ENCODE data around the gene PRICKLE4. TPM values are rescaled to one million over a fixed set of nuclear protein-coding genes. Genes with fewer than 3 reads are reported as not detected.

PRICKLE4 gene
- total and polyA plus RNA-seq, 2 of the 4 experiments (the other 2 are of a cell fraction), result 0.72 TPM; not detected in 1

DNA sequence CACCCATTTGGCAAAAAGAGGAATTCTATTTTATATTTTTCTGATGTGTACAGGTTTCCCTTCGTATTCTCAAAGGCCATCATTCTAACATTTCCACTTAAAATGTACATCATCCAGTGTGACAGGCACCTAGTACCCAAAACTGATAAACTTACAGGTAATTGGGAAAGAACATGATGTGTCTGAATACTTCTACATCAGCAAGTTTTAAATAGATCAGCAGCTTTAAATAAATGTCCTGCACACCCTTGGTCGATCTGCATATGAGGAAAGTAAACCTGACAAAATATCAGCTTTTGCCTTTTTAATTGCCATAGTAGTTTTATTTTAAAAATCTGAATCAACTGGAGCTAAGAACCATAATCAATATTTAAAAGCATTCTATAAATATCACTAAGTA, 33.4 kb downstream of the PRICKLE4 start:
- in situ Hi-C loops (cut with MboI; ENCODE audit: low sequenced_read_pairs), result no loop called here
- dilution Hi-C loops (cut with HindIII; ENCODE audit: low sequenced_read_pairs, unreplicated experiment), result no loop called here

More for the DNA sequence above, 33.4 kb downstream of the PRICKLE4 start:
- H3K23ac ChIP-seq (ENCODE audit: low read depth, low read length), result no peak overlapping the region
- ChIA-PET POLR2A (ENCODE audit: unreplicated experiment) (no interaction called here), CTCF (no interaction called here)
- WGBS, 2 experiments (ENCODE audit: extremely low coverage in 2 of 2, insufficient read length in 1 of 2), result no CpG with 5 or more reads among the region's 2 CpGs
- H2AFZ ChIP-seq (replicated peaks; ENCODE audit: low read length, poor library complexity), result no peak overlapping the region
- no peak overlapping the region for H4K91ac ChIP-seq (ENCODE audit: insufficient read depth, low read depth, low read length)
- no peak overlapping the region for H3K4me2 ChIP-seq (ENCODE audit: low read depth, low read length)
- H3K9ac ChIP-seq (ENCODE audit: low read depth, low read length), result no peak overlapping the region
- no peak overlapping the region for H2AK9ac ChIP-seq (replicated peaks; ENCODE audit: low read depth, low read length, poor library complexity)
- no peak overlapping the region for H2AK5ac ChIP-seq (ENCODE audit: low read depth, low read length)
- no peaks in the 10 kb centered on the region for H3K27me3 ChIP-seq (ENCODE audit: control insufficient read depth, insufficient read depth, low read length)
- no peak overlapping the region for H3K56ac ChIP-seq (ENCODE audit: extremely low read depth, insufficient read depth, low read length)
- no peak overlapping the region for H3K4ac ChIP-seq (ENCODE audit: low read depth, low read length)
- no peaks in the 10 kb centered on the region for H3K4me1 ChIP-seq (ENCODE audit: control insufficient read depth, insufficient read depth, low read length)
- H3K9me1 ChIP-seq (ENCODE audit: insufficient read depth, low read length), result no peaks in the 10 kb centered on the region
- no peak overlapping the region for H4K5ac ChIP-seq (ENCODE audit: low read depth, low read length)
- H4K20me1 ChIP-seq (ENCODE audit: insufficient read depth, low read length), result no peaks in the 10 kb centered on the region
- intact Hi-C loops (cut with micrococcal nuclease), result no loop called here
- no peak overlapping the region for H4K8ac ChIP-seq (ENCODE audit: low read depth in 2 of 2, low read length in 2 of 2)
- DNase-seq, result no peak
- no peak overlapping the region for H2BK120ac ChIP-seq (ENCODE audit: low read depth, low read length)
- no peak overlapping the region for H3K27ac ChIP-seq (ENCODE audit: insufficient read depth, low read length)
- no peak overlapping the region for H3K14ac ChIP-seq (replicated peaks; ENCODE audit: low read depth, low read length)
- no peak for ATAC-seq (ENCODE audit: low read depth)
- H3K4me3 ChIP-seq (ENCODE audit: insufficient read depth, low read depth, low read length), result no peak overlapping the region
- TF ChIP-seq CEBPB (IDR thresholded peaks at IDR 0.05; ENCODE audit: low read depth, low read length) (no peak), NFE2L2 (IDR thresholded peaks at IDR 0.05; ENCODE audit: low read depth, low read length) (no peak), SMC3 (IDR thresholded peaks at IDR 0.05; ENCODE audit: low read depth, low read length) (no peak), RAD21 (IDR thresholded peaks at IDR 0.05; ENCODE audit: low read length) (no peak), CHD1 (IDR thresholded peaks at IDR 0.05; ENCODE audit: low read depth, low read length) (no peak), MXI1 (IDR thresholded peaks at IDR 0.05; ENCODE audit: borderline replicate concordance, low read depth, low read length) (no peak), BHLHE40 (IDR thresholded peaks at IDR 0.05; ENCODE audit: low read depth, low read length) (no peak), MAZ (IDR thresholded peaks at IDR 0.05; ENCODE audit: borderline replicate concordance, low read depth, low read length) (no peak), RCOR1 (IDR thresholded peaks at IDR 0.05; ENCODE audit: insufficient replicate concordance, low read length) (no peak), POLR2A (IDR thresholded peaks at IDR 0.05; ENCODE audit: low read depth, low read length) (no peak), FOS (IDR thresholded peaks at IDR 0.05; ENCODE audit: low read depth, low read length) (no peak), MAFK (IDR thresholded peaks at IDR 0.05; ENCODE audit: low read depth, low read length) (no peak), RFX5 (IDR thresholded peaks at IDR 0.05; ENCODE audit: low read depth, low read length) (no peak)
- TF ChIP-seq, protein P1, sequence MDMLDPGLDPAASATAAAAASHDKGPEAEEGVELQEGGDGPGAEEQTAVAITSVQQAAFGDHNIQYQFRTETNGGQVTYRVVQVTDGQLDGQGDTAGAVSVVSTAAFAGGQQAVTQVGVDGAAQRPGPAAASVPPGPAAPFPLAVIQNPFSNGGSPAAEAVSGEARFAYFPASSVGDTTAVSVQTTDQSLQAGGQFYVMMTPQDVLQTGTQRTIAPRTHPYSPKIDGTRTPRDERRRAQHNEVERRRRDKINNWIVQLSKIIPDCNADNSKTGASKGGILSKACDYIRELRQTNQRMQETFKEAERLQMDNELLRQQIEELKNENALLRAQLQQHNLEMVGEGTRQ (IDR thresholded peaks at IDR 0.05; ENCODE audit: low read depth, low read length), result no peak
- TF ChIP-seq, protein P2, sequence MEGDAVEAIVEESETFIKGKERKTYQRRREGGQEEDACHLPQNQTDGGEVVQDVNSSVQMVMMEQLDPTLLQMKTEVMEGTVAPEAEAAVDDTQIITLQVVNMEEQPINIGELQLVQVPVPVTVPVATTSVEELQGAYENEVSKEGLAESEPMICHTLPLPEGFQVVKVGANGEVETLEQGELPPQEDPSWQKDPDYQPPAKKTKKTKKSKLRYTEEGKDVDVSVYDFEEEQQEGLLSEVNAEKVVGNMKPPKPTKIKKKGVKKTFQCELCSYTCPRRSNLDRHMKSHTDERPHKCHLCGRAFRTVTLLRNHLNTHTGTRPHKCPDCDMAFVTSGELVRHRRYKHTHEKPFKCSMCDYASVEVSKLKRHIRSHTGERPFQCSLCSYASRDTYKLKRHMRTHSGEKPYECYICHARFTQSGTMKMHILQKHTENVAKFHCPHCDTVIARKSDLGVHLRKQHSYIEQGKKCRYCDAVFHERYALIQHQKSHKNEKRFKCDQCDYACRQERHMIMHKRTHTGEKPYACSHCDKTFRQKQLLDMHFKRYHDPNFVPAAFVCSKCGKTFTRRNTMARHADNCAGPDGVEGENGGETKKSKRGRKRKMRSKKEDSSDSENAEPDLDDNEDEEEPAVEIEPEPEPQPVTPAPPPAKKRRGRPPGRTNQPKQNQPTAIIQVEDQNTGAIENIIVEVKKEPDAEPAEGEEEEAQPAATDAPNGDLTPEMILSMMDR (conservative IDR thresholded peaks at IDR 0.05; ENCODE audit: low read depth, low read length), result no peak
- TF ChIP-seq, protein P3, sequence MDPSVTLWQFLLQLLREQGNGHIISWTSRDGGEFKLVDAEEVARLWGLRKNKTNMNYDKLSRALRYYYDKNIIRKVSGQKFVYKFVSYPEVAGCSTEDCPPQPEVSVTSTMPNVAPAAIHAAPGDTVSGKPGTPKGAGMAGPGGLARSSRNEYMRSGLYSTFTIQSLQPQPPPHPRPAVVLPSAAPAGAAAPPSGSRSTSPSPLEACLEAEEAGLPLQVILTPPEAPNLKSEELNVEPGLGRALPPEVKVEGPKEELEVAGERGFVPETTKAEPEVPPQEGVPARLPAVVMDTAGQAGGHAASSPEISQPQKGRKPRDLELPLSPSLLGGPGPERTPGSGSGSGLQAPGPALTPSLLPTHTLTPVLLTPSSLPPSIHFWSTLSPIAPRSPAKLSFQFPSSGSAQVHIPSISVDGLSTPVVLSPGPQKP (IDR thresholded peaks at IDR 0.05; ENCODE audit: borderline replicate concordance, low read depth, low read length), result no peak
- no peaks in the 10 kb centered on the region for H3K36me3 ChIP-seq (ENCODE audit: control insufficient read depth, insufficient read depth, low read length)
- no peak overlapping the region for H3K18ac ChIP-seq (ENCODE audit: low read depth, low read length)
- no TSS peak for BruUV-seq (replicated peaks)
- H2BK15ac ChIP-seq (ENCODE audit: low read depth, low read length), result no peak overlapping the region
- H3K9me3 ChIP-seq (ENCODE audit: control insufficient read depth, insufficient read depth, low read length), result no peaks in the 10 kb centered on the region
- no peak overlapping the region for H2BK20ac ChIP-seq (ENCODE audit: low read depth, low read length)
- no peaks in the 10 kb centered on the region for H3K79me1 ChIP-seq (ENCODE audit: low read depth in 1 of 2, low read length in 2 of 2)
- H2BK5ac ChIP-seq (ENCODE audit: low read depth, low read length, poor library complexity, severe bottlenecking), result no peak overlapping the region
